GM23338 (cell line): ENCODE results near the gene ETNK1.

ENCODE experiments used
- CTCF ChIP-seq, 2 experiments: fragments of 200-600 bp in 1 of 2; sonication (generic) in 1 of 2; conservative IDR thresholded peaks; 2 replicates each; pipeline versions ENCODE4 v1.5.1 to v1.6.1; 2016 to 2017; ENCODE audit warnings: antibody characterized with exemption in 2 of 2, low read depth in 2 of 2, mild to moderate bottlenecking in 2 of 2, moderate library complexity in 1 of 2
- EZH2phosphoT487 ChIP-seq: fragments of 200-600 bp; sonication (generic); IDR thresholded peaks from one replicate; pipeline ENCODE4 v1.8.1; 2018; ENCODE audit warnings: antibody characterized with exemption; ENCODE audit not compliant: unreplicated experiment
- POLR2AphosphoS5 ChIP-seq: IDR thresholded peaks from 2 replicates; pipeline ENCODE4 v1.6.1; 2016; ENCODE audit warnings: antibody characterized with exemption, low read depth

GRCh38 chr12:22653791-22654190, 28.8 kb downstream of the ETNK1 start:
- no peak for TF ChIP-seq CTCF (conservative IDR thresholded peaks at IDR 0.05; ENCODE audit: low read depth in 2 of 2)
- TF ChIP-seq POLR2AphosphoS5, result no peak
- TF ChIP-seq EZH2phosphoT487, result no peak
